Neural progenitor cell (in vitro differentiated cells): Measurements from ENCODE around the gene PCNP. TPM values are rescaled to one million over a fixed set of nuclear protein-coding genes. Genes with fewer than 3 reads are reported as not detected.
"Not testable (repeated sequence)": the region's sequence is repeated elsewhere in the genome, so short reads cannot be mapped to it uniquely, and the experiment has no call there.

ENCODE experiments used
- DNase-seq: peaks from one replicate; pipeline ENCODE4 v3.0.0-alpha.2; 2016; ENCODE audit warnings: low spot score
- H2AFZ ChIP-seq: fragments of 200-600 bp; sonication (generic); replicated peaks from 2 replicates; pipeline ENCODE4 v1.6.1; 2016; ENCODE audit warnings: antibody characterized with exemption
- H3F3A ChIP-seq: fragments of 200-600 bp; sonication (generic); 2 replicates; pipeline ENCODE4 v1.6.1; 2016; ENCODE audit warnings: antibody characterized with exemption, low read depth
- H3K27ac ChIP-seq: fragments of 200-600 bp; sonication (generic); 2 replicates; pipeline ENCODE4 v1.5.1; 2016; ENCODE audit warnings: mild to moderate bottlenecking
- H3K27me3 ChIP-seq: fragments of 200-600 bp; sonication (generic); 2 replicates; pipeline ENCODE4 v1.6.1; 2016; ENCODE audit warnings: mild to moderate bottlenecking, moderate library complexity
- H3K36me3 ChIP-seq: fragments of 200-600 bp; sonication (generic); 2 replicates; pipeline ENCODE4 v1.5.1; 2016
- H3K4me1 ChIP-seq: fragments of 200-600 bp; sonication (generic); 2 replicates; pipeline ENCODE4 v1.6.1; 2016; ENCODE audit warnings: mixed run types
- H3K4me2 ChIP-seq: fragments of 200-600 bp; sonication (generic); 2 replicates; pipeline ENCODE4 v1.6.1; 2016
- H3K4me3 ChIP-seq: fragments of 200-600 bp; sonication (generic); 2 replicates; pipeline ENCODE4 v1.5.1; 2016
- H3K79me2 ChIP-seq: fragments of 200-600 bp; sonication (generic); 2 replicates; pipeline ENCODE4 v1.6.1; 2016; ENCODE audit warnings: low read depth
- H3K9ac ChIP-seq: fragments of 200-600 bp; sonication (generic); 2 replicates; pipeline ENCODE4 v1.6.1; 2016
- H3K9me3 ChIP-seq: fragments of 200-600 bp; sonication (generic); 2 replicates; pipeline ENCODE4 v1.5.1; 2016; ENCODE audit warnings: low read depth
- H4K20me1 ChIP-seq: fragments of 200-600 bp; sonication (generic); 2 replicates; pipeline ENCODE4 v1.6.1; 2016; ENCODE audit warnings: low read depth
- H3K27ac Mint-ChIP-seq: 3 replicates; pipeline ENCODE4 v1.8.0; 2021; ENCODE audit warnings: mixed read lengths
- H3K27me3 Mint-ChIP-seq: 2 replicates; pipeline ENCODE4 v1.8.0; 2022; ENCODE audit warnings: low read depth, mild to moderate bottlenecking, inconsistent platforms, moderate library complexity, mixed read lengths; ENCODE audit not compliant: insufficient read depth
- H3K36me3 Mint-ChIP-seq: 3 replicates; pipeline ENCODE4 v1.8.0; 2021; ENCODE audit warnings: mixed read lengths
- H3K4me1 Mint-ChIP-seq: 3 replicates; pipeline ENCODE4 v1.8.0; 2021; ENCODE audit warnings: mixed read lengths
- H3K4me3 Mint-ChIP-seq: 3 replicates; pipeline ENCODE4 v1.8.0; 2021; ENCODE audit warnings: mild to moderate bottlenecking, moderate library complexity, mixed read lengths
- H3K9me3 Mint-ChIP-seq: 3 replicates; pipeline ENCODE4 v1.8.0; 2020; ENCODE audit warnings: mixed read lengths
- CTCF ChIP-seq: fragments of 200-600 bp; sonication (generic); IDR thresholded peaks from 2 replicates; pipeline ENCODE4 v1.5.1; 2017; ENCODE audit warnings: antibody characterized with exemption, mild to moderate bottlenecking
- EZH2 ChIP-seq: fragments of 200-600 bp; sonication (generic); IDR thresholded peaks from 2 replicates; pipeline ENCODE4 v1.6.1; 2017; ENCODE audit warnings: antibody characterized with exemption, mild to moderate bottlenecking, moderate library complexity
- EZH2phosphoT487 ChIP-seq: fragments of 200-600 bp; sonication (generic); IDR thresholded peaks from 2 replicates; pipeline ENCODE4 v1.6.1; 2017; ENCODE audit warnings: antibody characterized with exemption
- total RNA-seq: library from RNA; depleted of rRNA; stranded (reverse); fragments of >200 nt; gene quantifications from 2 replicates; pipeline ENCODE4 v1.2.3, GENCODE V29; 2015; ENCODE audit warnings: low replicate concordance

PCNP gene
- total RNA-seq, 1 donor from 2014 or later, result 248 TPM

DNA sequence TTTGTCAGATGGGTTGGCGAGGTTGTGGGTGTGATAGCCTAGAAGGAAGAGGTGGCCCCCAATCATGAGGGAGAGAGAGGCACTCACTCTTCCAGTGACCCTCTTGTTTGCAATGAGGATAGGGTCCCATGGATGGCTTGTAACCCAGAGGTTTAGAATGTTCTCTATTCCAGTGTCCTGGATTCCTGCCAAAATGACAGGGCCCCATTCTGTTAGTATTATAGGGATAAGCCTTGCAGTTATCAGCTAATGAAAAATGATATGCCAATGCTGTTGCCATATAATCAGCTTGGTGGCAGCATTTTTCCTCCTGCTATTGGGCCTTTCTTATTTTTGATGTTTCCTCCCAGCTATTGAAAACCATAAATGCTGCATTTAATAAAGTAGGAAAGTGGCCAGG lies 37.7 kb upstream of the PCNP start:
- H3K27ac Mint-ChIP-seq, result no peak overlapping the region
- no peaks in the 10 kb centered on the region for H3F3A ChIP-seq
- no peak overlapping the region for H3K9ac ChIP-seq
- H3K4me1 Mint-ChIP-seq, result no peaks in the 10 kb centered on the region
- H4K20me1 ChIP-seq, result no peaks in the 10 kb centered on the region
- H3K9me3 Mint-ChIP-seq, result no peaks in the 10 kb centered on the region
- H3K4me3 ChIP-seq, result no peak overlapping the region
- H3K27me3 Mint-ChIP-seq, result peaks cover 5% of the 10 kb centered on the region
- H2AFZ ChIP-seq, result no peak overlapping the region
- H3K9me3 ChIP-seq, result no peaks in the 10 kb centered on the region
- H3K36me3 Mint-ChIP-seq, result no peaks in the 10 kb centered on the region
- H3K4me1 ChIP-seq, result no peaks in the 10 kb centered on the region
- H3K79me2 ChIP-seq, result no peaks in the 10 kb centered on the region
- TF ChIP-seq EZH2, result no peak
- no peak for TF ChIP-seq CTCF
- no peak for DNase-seq
- no peak overlapping the region for H3K4me3 Mint-ChIP-seq
- H3K4me2 ChIP-seq, result no peak overlapping the region
- no peaks in the 10 kb centered on the region for H3K36me3 ChIP-seq
- no peaks in the 10 kb centered on the region for H3K27me3 ChIP-seq
- H3K27ac ChIP-seq, result no peak overlapping the region

GRCh38 chr3:101536955-101537354 lies 37.0 kb upstream of the PCNP start:
- H3K27ac ChIP-seq, H3K4me1 ChIP-seq, H3K4me3 Mint-ChIP-seq, H2AFZ ChIP-seq, H3K9ac ChIP-seq, H3K9me3 Mint-ChIP-seq, H3K4me2 ChIP-seq, H4K20me1 ChIP-seq, DNase-seq, H3F3A ChIP-seq, H3K27ac Mint-ChIP-seq, H3K4me1 Mint-ChIP-seq, H3K9me3 ChIP-seq, H3K79me2 ChIP-seq, H3K27me3 ChIP-seq, H3K4me3 ChIP-seq, H3K36me3 ChIP-seq, H3K36me3 Mint-ChIP-seq, H3K27me3 Mint-ChIP-seq: not testable (repeated sequence)

- no peaks in the 10 kb centered on the region for H4K20me1 ChIP-seq
- H3K4me3 ChIP-seq, result no peak overlapping the region
- H3K79me2 ChIP-seq, result no peaks in the 10 kb centered on the region
- no peaks in the 10 kb centered on the region for H3K36me3 Mint-ChIP-seq
- H3F3A ChIP-seq, result no peaks in the 10 kb centered on the region
- H3K4me1 Mint-ChIP-seq, result no peaks in the 10 kb centered on the region
- peaks cover 4% of the 10 kb centered on the region for H3K27me3 Mint-ChIP-seq
- no peak overlapping the region for H2AFZ ChIP-seq
- H3K27me3 ChIP-seq, result no peaks in the 10 kb centered on the region
- H3K4me3 Mint-ChIP-seq, result no peak overlapping the region
- H3K36me3 ChIP-seq, result no peaks in the 10 kb centered on the region
- H3K9me3 ChIP-seq, result no peaks in the 10 kb centered on the region
- no peak overlapping the region for H3K27ac Mint-ChIP-seq
- H3K27ac ChIP-seq, result no peak overlapping the region
- DNase-seq, result no peak
- H3K9me3 Mint-ChIP-seq, result no peaks in the 10 kb centered on the region
- H3K9ac ChIP-seq, result no peak overlapping the region
- no peaks in the 10 kb centered on the region for H3K4me1 ChIP-seq
- no peak for TF ChIP-seq EZH2
- TF ChIP-seq EZH2phosphoT487, result no peak
- no peak for TF ChIP-seq CTCF
- H3K4me2 ChIP-seq, result no peak overlapping the region
Measured at GRCh38 chr3:101542957-101543356, 31.0 kb upstream of the PCNP start.

DNA sequence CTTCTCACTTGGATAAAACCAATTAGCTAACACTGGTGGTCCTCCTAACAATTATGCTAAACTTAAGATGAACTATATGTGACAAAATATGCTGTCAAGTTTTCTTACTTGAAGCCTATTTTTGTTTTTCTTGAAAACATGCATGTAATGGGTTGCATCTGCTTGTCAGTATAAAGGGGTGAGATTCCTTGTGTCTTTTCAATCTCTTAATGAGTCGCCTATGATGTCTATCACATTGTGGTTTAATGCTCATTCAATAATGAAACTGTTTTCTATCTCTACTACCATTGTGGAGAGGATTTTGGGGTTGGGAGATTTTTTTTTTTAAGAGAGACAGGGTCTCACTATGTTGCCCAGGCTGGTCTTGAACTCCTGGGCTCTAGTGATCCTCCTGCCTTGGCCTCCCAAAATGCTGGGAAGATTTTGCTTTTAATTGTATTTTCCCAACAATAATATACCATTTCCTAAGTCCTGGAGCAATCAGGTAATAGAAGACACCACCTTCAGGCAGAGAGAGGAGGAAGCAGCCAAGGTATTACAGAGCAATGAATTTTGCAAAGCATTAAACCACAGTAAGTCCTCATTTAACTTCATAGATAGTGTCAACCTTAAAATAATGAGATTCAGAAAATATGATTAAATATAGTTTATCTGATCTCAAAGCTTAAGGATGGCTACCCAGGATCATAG lies 29.7 kb upstream of the PCNP start:
- no peak overlapping the region for H3K4me3 ChIP-seq
- H3K27me3 Mint-ChIP-seq, result no peaks in the 10 kb centered on the region
- no peak overlapping the region for H3K4me3 Mint-ChIP-seq
- no peak overlapping the region for H2AFZ ChIP-seq
- no peaks in the 10 kb centered on the region for H3K4me1 Mint-ChIP-seq
- H3K36me3 ChIP-seq, result no peaks in the 10 kb centered on the region
- no peaks in the 10 kb centered on the region for H3K4me1 ChIP-seq
- H3K9ac ChIP-seq, result no peak overlapping the region
- no peak overlapping the region for H3K27ac Mint-ChIP-seq
- TF ChIP-seq CTCF (peak; percentile 14), EZH2phosphoT487 (no peak)
- no peaks in the 10 kb centered on the region for H3F3A ChIP-seq
- no peaks in the 10 kb centered on the region for H4K20me1 ChIP-seq
- no peaks in the 10 kb centered on the region for H3K36me3 Mint-ChIP-seq
- H3K27me3 ChIP-seq, result no peaks in the 10 kb centered on the region
- no peaks in the 10 kb centered on the region for H3K9me3 ChIP-seq
- DNase-seq, result no peak
- no peaks in the 10 kb centered on the region for H3K9me3 Mint-ChIP-seq
- H3K4me2 ChIP-seq, result no peak overlapping the region
- H3K79me2 ChIP-seq, result no peaks in the 10 kb centered on the region
- H3K27ac ChIP-seq, result no peak overlapping the region
